ENCODE results near the gene C17orf107. TPM values are rescaled to one million over a fixed set of nuclear protein-coding genes. Genes with fewer than 3 reads are reported as not detected.

The C17orf107 gene
- total RNA-seq, 1 experiment from 2014 or later, result 2.7 TPM

DNA sequence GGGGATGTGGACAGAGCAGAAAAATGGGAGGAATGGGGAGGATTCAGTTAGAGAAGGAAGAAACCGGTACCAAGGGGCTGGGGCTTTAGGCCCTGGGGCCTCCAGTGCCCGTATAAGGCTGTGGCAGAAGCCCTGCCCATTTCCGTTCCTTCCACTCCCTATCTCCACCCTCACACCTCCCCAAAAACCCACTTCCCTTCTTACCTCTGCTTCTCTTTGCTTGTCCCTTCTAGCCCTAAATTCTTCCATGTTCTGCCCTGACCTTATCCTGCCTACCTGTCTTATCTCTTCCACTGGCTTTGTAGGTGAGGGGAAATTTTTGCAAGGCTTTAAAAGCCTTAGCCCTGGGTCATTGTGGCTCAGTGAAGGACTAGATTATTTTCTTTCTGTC, 44.8 kb downstream of the C17orf107 start:
- H3K4me1 ChIP-seq (ENCODE audit: insufficient read depth, low read length, poor library complexity, severe bottlenecking), result peaks cover 35% of the 10 kb centered on the region
- H3K27me3 ChIP-seq (replicated peaks; ENCODE audit: insufficient read depth, low read depth, low read length, poor library complexity), result no peaks in the 10 kb centered on the region
- no peak for TF ChIP-seq EZH2 (IDR thresholded peaks at IDR 0.05; ENCODE audit: borderline replicate concordance, low read depth, low read length, poor library complexity, severe bottlenecking)
- TF ChIP-seq, protein P1, sequence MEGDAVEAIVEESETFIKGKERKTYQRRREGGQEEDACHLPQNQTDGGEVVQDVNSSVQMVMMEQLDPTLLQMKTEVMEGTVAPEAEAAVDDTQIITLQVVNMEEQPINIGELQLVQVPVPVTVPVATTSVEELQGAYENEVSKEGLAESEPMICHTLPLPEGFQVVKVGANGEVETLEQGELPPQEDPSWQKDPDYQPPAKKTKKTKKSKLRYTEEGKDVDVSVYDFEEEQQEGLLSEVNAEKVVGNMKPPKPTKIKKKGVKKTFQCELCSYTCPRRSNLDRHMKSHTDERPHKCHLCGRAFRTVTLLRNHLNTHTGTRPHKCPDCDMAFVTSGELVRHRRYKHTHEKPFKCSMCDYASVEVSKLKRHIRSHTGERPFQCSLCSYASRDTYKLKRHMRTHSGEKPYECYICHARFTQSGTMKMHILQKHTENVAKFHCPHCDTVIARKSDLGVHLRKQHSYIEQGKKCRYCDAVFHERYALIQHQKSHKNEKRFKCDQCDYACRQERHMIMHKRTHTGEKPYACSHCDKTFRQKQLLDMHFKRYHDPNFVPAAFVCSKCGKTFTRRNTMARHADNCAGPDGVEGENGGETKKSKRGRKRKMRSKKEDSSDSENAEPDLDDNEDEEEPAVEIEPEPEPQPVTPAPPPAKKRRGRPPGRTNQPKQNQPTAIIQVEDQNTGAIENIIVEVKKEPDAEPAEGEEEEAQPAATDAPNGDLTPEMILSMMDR (conservative IDR thresholded peaks at IDR 0.05; ENCODE audit: low read depth, low read length), result no peak
- intact Hi-C loops (cut with micrococcal nuclease; ENCODE audit: unreplicated experiment), result no loop called here
- H3K9me3 ChIP-seq (ENCODE audit: low read depth, low read length, poor library complexity, severe bottlenecking), result no peaks in the 10 kb centered on the region
- peaks cover 41% of the 10 kb centered on the region for H3K36me3 ChIP-seq (ENCODE audit: insufficient read depth, low read length, poor library complexity, severe bottlenecking)
- H3K4me3 ChIP-seq (ENCODE audit: low read depth, low read length, poor library complexity, severe bottlenecking), result no peak overlapping the region
- CTCF ChIA-PET, result no interaction called here
- POLR2A ChIA-PET (ENCODE audit: low non-redundant PET), result interaction anchor here (1.0 kb wide), 1 partner anchor 23 kb away, joined by 4 read pairs; no protein-coding TSS in a partner anchor
- peak overlapping the region; percentile 99 for H3K27ac ChIP-seq (ENCODE audit: low read depth, low read length, poor library complexity, severe bottlenecking)
- BruUV-seq (replicated peaks), result no TSS peak
- DNase-seq (ENCODE audit: low spot score), result no peak

DNA sequence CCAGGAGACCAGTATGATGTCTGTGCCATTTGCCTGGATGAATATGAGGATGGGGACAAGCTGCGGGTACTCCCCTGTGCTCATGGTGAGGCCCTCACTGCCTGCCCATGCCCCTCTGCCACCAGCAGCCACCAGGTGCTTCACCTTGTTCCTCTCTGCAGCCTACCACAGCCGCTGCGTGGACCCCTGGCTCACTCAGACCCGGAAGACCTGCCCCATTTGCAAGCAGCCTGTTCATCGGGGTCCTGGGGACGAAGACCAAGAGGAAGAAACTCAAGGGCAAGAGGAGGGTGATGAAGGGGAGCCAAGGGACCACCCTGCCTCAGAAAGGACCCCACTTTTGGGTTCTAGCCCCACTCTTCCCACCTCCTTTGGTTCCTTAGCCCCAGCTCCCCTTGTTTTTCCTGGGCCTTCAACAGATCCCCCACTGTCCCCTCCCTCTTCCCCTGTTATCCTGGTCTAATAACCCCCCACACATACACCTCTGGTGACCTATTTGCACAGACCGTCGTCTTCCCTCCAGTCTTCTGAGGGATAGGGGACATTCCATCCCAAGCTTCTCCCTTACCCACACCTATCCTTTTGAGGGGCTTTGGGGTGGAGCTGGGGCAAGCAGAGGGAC, 45.3 kb downstream of the C17orf107 start:
- peaks cover 35% of the 10 kb centered on the region for H3K4me1 ChIP-seq (ENCODE audit: insufficient read depth, low read length, poor library complexity, severe bottlenecking)
- no peak overlapping the region for H3K4me3 ChIP-seq (ENCODE audit: low read depth, low read length, poor library complexity, severe bottlenecking)
- POLR2A ChIA-PET (ENCODE audit: low non-redundant PET), result interaction anchor here (1.0 kb wide), 1 partner anchor 22 kb away, joined by 4 read pairs; no protein-coding TSS in a partner anchor
- intact Hi-C loops (cut with micrococcal nuclease; ENCODE audit: unreplicated experiment), result no loop called here
- no peak for DNase-seq (ENCODE audit: low spot score)
- TF ChIP-seq EZH2 (IDR thresholded peaks at IDR 0.05; ENCODE audit: borderline replicate concordance, low read depth, low read length, poor library complexity, severe bottlenecking), result no peak
- TF ChIP-seq, protein P1 (conservative IDR thresholded peaks at IDR 0.05; ENCODE audit: low read depth, low read length), result no peak
- CTCF ChIA-PET, result no interaction called here
- peak overlapping the region; percentile 99 for H3K27ac ChIP-seq (ENCODE audit: low read depth, low read length, poor library complexity, severe bottlenecking)
- H3K36me3 ChIP-seq (ENCODE audit: insufficient read depth, low read length, poor library complexity, severe bottlenecking), result peaks cover 41% of the 10 kb centered on the region
- no peaks in the 10 kb centered on the region for H3K9me3 ChIP-seq (ENCODE audit: low read depth, low read length, poor library complexity, severe bottlenecking)
- BruUV-seq (replicated peaks), result no TSS peak
- H3K27me3 ChIP-seq (replicated peaks; ENCODE audit: insufficient read depth, low read depth, low read length, poor library complexity), result no peaks in the 10 kb centered on the region

- TF ChIP-seq EZH2 (IDR thresholded peaks at IDR 0.05; ENCODE audit: borderline replicate concordance, low read depth, low read length, poor library complexity, severe bottlenecking), result no peak
- TF ChIP-seq, protein P1 (conservative IDR thresholded peaks at IDR 0.05; ENCODE audit: low read depth, low read length), result no peak
- CTCF ChIA-PET, result no interaction called here
- POLR2A ChIA-PET (ENCODE audit: low non-redundant PET), result no interaction called here
- peaks cover 41% of the 10 kb centered on the region for H3K36me3 ChIP-seq (ENCODE audit: insufficient read depth, low read length, poor library complexity, severe bottlenecking)
- H3K27ac ChIP-seq (ENCODE audit: low read depth, low read length, poor library complexity, severe bottlenecking), result peak overlapping the region; percentile 99
- peak; percentile 73 for DNase-seq (ENCODE audit: low spot score)
- H3K27me3 ChIP-seq (replicated peaks; ENCODE audit: insufficient read depth, low read depth, low read length, poor library complexity), result no peaks in the 10 kb centered on the region
- peak overlapping the region; percentile 100 for H3K4me3 ChIP-seq (ENCODE audit: low read depth, low read length, poor library complexity, severe bottlenecking)
- intact Hi-C loops (cut with micrococcal nuclease; ENCODE audit: unreplicated experiment), result no loop called here
- BruUV-seq (replicated peaks), result no TSS peak
- H3K9me3 ChIP-seq (ENCODE audit: low read depth, low read length, poor library complexity, severe bottlenecking), result no peaks in the 10 kb centered on the region
- H3K4me1 ChIP-seq (ENCODE audit: insufficient read depth, low read length, poor library complexity, severe bottlenecking), result peaks cover 38% of the 10 kb centered on the region
These were observed 46.0 kb downstream of the C17orf107 start for GRCh38 chr17:4945176-4945943.
